NK-92 (cell line): Measurements from ENCODE around the gene CLIP4.
"Not testable (repeated sequence)": the region's sequence is repeated elsewhere in the genome, so short reads cannot be mapped to it uniquely, and the experiment has no call there.

Source experiments
- DNase-seq: peaks from one replicate; lab custom pipeline; 2025; ENCODE audit not compliant: unreplicated experiment; lab: John Stamatoyannopoulos, UW

Gene CLIP4

GRCh38 chr2:29100564-29100963, 14.7 kb upstream of the CLIP4 start:
- DNase-seq = no peak

GRCh38 chr2:29104688-29105087, 10.5 kb upstream of the CLIP4 start:
- no peak for DNase-seq

- no peak for DNase-seq
These were observed 9.8 kb upstream of the CLIP4 start for GRCh38 chr2:29105375-29105774.

- no peak for DNase-seq
These were observed 9.0 kb upstream of the CLIP4 start for GRCh38 chr2:29106256-29106655.

- no peak for DNase-seq
These were observed 8.2 kb upstream of the CLIP4 start for GRCh38 chr2:29106980-29107388.

- DNase-seq = not testable (repeated sequence)
These were observed 7.7 kb upstream of the CLIP4 start for GRCh38 chr2:29107547-29107946.

GRCh38 chr2:29108225-29108624, 7.0 kb upstream of the CLIP4 start:
- DNase-seq = no peak

- no peak for DNase-seq
These were observed 6.0 kb upstream of the CLIP4 start for GRCh38 chr2:29109246-29109645.

GRCh38 chr2:29110916-29111535, 4.2 kb upstream of the CLIP4 start:
- no peak for DNase-seq

GRCh38 chr2:29112379-29112778, 2.8 kb upstream of the CLIP4 start:
- no peak for DNase-seq

GRCh38 chr2:29113027-29113686, 2.1 kb upstream of the CLIP4 start:
- DNase-seq = no peak

GRCh38 chr2:29113891-29114321, 1.3 kb upstream of the CLIP4 start:
- DNase-seq = no peak

- no peak for DNase-seq
These were observed 649 bp upstream of the CLIP4 start for GRCh38 chr2:29114586-29114945.

- no peak for DNase-seq
These were observed 874 bp downstream of the CLIP4 start for GRCh38 chr2:29115797-29116781.

- DNase-seq = no peak
These were observed 2.6 kb downstream of the CLIP4 start for GRCh38 chr2:29117636-29118303.

- DNase-seq = no peak
These were observed 4.0 kb downstream of the CLIP4 start for GRCh38 chr2:29119211-29119610.

GRCh38 chr2:29120846-29121245, 5.6 kb downstream of the CLIP4 start:
- no peak for DNase-seq

- DNase-seq = no peak
These were observed 8.6 kb downstream of the CLIP4 start for GRCh38 chr2:29123617-29124349.

GRCh38 chr2:29124504-29124903, 9.3 kb downstream of the CLIP4 start:
- no peak for DNase-seq

GRCh38 chr2:29129586-29130281, 14.5 kb downstream of the CLIP4 start:
- no peak for DNase-seq
